COLO668 (cell line): ENCODE data around the gene TNFRSF1B.

ENCODE experiments used
- DNase-seq: peaks from one replicate; lab custom pipeline; 2025; ENCODE audit not compliant: unreplicated experiment; lab: John Stamatoyannopoulos, UW

The TNFRSF1B gene

GRCh38 chr1:12157366-12158231 lies 9.2 kb upstream of the TNFRSF1B start:
- DNase-seq: no peak

DNA sequence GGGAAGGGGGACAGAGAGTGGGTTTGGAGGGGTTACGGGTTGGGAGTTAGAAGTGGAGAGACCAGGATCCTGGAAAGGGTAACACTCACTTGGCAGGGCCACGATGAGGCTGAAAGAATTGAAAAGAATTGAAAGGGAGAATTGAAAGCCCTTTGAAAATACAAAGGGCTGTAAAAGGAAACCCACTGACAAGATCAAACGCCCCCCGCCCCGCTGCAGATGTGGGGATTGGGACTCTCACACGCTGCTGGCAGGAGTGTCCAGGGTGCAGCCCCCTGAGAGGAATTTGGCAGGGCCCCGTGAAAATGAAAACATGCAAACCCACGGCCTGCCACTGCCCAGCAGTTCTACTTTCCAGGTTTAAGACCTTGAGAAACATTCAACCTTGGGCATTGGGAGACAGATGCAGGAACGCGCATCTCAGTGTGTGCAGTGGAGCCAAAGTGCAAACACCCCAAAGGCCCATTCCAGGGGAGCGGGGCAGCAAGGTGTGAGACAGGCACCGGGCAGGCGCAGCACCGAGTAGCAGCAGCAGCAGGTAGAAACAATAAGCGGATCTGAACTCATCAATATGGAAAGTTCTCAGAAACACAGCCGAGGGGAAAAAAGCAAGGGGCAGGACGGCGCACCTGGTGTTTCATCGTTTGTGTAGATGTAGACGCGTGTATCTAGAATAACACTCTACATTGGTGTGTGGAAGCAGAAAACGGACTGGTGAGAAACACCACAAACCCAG lies 8.3 kb upstream of the TNFRSF1B start:
- no peak for DNase-seq

DNA sequence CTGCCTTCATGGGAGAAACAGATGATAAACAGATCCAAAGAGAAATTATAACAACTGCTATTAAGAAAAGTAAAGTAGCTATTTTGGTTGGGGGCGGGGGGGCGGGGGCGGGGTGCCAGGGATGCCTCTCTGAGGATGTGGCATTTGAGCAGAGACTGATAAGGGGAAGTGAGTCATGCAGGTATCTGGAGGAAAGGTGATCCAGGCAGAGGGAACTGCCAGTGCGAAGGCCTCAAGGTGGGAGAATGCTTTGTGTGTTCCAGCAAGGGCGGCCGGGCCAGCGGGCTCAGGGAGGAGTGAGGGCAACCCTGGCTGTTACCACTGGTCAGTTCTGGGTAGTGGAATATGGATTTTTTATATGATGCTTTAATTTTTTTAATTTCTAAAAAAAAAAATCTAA lies 7.0 kb upstream of the TNFRSF1B start:
- DNase-seq: no peak

DNA sequence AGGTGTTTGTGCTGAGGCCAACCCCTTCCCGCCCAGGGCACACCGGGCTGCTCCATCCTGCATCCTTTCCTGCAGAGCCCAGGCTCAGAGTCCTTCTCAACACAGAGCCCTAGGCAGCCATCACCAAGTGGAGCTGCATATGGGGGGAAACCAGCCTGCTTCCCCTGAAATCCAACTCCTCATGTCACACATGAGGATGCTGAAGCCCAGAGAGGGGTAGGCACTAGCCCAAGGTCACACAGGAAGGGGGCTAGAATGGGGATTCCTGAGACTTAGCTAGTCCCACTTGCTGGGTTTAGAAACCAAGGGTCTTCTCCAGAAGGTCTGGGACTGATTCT lies 5.5 kb upstream of the TNFRSF1B start:
- DNase-seq: no peak

DNA sequence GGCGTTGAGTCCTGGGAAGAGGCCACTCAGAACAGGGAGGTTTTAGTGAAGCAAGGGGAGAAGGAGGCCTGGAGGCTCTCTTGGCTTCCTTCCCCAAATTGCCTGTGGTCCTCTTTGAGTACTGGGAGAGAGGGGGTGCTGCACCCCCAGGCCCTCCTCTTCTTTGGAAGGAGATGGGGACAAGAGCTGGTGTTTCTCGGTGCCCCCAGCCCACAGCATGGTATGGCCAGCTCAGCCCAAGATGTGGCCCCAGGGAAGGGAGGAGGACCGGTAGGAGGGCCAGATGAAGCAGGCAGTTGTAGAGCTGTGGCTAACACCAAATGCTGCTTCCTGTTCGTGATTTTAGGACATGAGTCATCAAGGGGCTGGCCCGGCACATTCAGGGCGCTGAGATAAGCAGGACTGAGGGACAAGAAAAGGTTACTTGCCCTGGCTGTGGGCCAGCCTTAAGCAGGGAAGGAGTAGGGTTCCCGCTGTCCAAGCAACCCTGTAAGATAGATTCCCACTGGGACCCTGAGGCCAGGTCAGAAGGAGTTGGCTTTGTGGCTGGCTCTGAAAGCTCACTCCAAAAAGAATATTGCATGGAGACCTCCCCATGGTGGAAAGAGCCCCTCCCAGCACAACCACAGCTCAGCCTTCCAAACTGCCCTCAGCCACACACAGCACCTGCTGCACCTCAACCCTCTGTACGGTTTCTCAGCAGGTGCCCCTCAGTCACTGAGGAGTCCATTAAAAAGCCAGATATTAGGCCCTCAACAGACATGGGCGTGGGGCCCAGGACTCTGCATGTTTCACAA lies 4.9 kb upstream of the TNFRSF1B start:
- DNase-seq: no peak

- DNase-seq: no peak
These were observed 4.2 kb upstream of the TNFRSF1B start for GRCh38 chr1:12162459-12163137.

DNA sequence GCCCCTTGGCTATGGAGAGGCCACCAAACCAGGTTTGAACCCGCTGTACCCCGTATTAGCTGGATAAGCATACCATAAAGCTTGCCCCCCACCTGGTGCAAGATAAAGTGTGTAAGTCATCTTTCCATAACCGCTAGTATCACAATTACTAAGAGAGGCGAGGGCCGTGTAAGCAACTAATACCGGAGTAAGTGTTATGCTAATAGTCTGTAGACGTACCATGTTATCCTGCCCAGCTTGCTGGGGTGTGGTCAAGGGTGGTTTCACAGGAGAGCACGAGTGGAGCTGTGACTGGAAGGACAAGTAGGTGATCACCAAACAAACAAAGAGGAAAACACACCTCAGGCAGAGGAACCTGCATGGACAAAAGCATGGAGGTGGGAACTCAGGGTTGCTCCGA lies 3.6 kb upstream of the TNFRSF1B start:
- no peak for DNase-seq

DNA sequence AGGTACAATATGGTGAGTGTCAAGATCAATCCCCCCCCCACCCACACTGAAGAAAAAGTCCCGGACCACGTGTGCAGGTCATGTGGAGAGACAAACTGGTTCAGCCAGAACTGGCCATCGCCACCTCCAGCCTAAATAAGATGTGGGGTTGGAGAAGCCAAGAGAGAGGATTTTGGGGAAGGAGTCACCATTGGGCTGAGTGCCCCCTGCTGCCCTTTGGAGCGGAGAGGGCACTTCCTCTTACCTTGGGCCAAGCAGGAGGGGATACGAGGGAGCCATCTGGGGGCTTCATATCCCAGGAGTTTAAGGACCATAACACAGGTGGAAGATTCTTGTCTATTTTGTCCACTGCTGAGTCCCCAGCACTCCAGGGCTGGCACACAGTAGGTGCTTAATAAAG lies 2.6 kb upstream of the TNFRSF1B start:
- DNase-seq: no peak

GRCh38 chr1:12165342-12165741 lies 1.4 kb upstream of the TNFRSF1B start:
- no peak for DNase-seq

DNA sequence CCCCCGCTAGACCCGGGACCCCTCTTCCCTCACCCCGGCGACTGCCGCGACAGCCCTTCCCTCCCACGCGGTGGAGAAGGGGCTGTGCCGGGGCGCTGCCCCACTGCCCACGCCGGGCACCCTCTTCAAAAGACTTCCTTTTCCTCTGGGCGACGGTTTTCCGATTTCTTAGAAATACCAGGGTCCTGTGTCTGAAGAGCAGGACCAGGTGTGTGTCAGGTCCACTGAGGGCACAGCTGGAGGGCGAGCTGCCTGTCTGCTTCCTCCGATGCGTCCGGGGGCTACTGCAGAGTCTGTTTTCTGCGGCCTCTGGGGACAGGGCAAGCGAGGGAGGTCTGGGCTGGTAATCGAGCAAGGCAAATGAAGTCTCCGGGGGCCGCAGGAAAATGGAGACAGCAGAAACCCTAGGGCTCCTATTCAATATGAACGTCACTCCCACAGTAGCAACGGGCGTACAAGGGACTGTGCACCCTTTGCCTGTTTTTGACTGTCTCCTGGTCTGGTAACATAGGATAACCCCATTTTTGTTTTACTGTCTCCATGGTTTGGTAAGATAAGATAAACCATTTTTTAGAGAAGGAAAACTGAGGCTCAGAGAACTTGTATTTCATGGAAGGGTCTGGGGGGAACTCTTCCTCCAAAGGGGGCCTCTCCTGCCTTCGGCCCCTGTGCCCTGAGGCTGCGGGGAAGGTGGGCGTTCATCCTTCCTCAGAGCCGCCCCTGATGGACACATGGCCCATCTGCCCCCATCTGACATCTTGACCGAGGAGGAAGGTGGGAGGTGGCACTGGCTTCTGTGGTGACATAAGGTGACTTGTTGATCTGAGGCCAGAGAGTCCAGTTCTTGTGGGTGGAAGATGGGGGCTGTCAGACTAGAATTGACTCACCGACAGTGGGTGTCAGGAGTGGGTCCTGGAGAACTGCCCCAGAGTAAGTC lies 970 bp downstream of the TNFRSF1B start:
- no peak for DNase-seq

DNA sequence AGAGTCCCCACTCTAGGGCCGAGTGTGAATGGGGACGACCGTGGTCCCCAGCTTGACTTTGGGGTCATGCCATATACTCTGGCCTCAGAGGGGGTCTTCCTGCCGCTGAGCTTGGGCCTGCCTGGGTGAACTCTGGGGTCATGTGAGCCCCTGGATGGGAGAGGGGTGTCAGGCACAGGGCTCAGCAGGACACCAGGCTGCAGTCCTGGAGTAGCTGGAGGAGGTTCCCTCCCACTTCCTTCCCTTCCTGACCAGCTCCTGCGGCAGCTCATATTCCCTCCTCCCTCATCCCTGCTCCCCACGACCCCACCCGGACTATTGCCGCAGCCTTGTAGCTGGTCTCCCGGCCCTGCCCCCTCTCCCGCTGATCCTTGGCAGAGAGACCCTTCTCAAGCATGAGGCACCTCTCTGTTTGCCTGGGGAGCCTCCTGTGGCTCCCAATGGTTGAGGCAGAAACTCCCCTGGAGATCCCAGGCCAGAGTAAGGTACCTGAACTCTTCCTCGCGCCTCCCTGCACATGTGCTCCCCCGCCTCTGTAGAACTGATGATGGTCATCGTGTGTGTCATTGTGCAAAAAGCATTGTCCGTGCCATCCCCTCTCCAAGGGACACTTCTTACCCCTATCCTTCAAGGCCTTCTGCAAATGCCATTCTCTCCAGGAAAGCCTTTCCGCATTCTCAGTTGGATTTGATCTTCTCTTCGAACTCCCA lies 1.8 kb downstream of the TNFRSF1B start:
- DNase-seq: no peak

DNA sequence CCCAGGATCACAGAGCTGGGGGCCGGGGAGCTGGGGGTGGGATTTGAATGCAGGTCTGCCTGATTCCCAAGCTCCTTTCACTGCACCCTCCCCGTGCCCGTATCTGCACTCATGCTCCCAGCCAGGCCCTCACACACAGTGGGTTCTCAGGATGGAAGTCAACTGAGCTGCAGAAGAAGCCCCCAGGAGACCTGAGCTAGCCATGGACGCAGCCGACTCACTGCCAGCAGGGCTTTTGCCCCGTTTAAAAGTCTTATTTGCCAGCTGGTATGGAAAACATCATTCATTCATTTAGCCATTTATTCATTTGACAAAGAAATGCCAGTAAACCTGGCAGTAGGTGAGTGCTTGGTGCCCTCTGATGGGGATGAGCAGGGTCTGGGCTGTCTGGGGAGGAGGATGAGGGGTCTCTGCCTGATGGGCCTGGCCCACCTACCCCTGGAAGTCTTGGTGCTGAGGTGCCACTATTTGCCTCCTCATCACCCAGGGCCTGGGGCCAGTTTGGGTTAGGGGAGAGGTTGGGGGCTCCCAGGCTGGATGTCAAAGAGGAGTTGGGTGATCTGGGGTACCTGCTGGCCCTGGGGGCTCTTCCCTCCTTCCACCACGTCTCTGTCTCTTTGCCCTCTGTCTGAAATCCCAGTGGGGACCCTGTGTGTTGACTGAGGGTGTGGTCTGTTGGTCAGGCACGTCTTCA lies 2.8 kb downstream of the TNFRSF1B start:
- DNase-seq: no peak

DNA sequence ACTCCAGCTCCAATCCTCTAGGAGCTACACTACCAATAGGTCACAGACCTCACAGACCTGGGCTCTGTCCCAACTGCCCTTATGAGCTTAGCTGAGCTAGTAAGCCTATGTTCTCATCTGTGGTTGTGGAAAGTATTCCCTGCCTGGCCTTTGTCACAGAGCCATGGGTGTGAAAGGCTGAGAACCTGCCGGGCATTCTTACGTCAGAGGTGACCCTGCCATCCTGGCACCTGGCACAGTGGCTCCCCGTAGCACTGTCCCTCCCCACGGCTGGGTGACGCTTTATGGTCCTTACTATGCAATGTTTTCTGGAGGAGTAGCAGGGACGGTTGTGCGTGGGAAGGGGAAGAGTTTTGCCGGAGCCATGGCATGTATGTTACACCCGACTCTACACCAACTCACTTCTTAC lies 3.5 kb downstream of the TNFRSF1B start:
- DNase-seq: no peak

- no peak for DNase-seq
These were observed 4.6 kb downstream of the TNFRSF1B start for GRCh38 chr1:12171206-12172041.

GRCh38 chr1:12172042-12172851 lies 5.5 kb downstream of the TNFRSF1B start:
- DNase-seq: no peak

DNA sequence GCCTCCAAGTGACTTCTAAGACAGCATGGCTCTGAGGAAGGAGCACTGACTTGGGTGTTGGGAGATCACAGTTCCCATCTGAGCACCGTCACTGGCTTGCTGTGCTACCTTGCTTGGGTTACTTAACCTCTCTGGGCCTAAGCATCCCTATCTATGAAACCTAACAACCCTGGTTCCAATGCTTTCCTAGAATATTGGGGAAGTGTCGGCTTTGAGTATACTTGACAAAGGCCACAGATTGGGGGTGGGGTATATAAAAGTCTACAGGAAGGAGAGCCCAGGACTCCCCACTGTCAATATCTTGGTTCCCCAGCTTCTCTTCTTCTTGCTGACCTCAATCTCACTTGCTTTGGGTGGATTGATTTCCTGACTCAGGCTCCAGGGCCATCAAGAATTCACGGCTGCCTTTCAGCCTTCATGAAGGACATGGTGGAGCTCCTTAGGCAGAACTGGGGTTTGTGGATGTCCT lies 6.3 kb downstream of the TNFRSF1B start:
- no peak for DNase-seq

DNA sequence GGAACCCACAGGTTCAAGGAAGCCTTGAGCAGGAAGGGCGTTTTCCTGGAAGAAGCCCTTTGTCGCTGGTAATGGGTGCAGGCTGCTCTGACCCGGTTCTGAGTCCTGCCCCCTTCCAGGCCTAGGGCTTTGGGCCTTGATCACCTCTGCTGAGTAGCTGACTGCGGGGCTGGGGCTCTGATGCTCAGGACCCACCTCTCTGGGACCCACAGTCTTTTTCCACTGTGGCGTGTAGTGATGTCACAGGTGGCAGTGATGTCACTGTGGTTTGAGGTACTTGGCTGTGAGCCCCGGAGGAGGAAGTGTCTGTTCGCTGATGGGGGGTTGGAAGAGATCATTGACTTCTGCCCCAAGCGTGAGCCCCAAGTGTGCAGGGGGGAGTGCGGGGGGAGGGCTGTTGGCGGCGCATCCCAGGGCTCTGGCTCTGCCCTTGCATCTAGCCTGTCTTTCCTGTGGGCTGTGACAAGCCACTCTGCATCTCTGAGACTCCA lies 6.9 kb downstream of the TNFRSF1B start:
- no peak for DNase-seq
